Left forelimb (tissue), 1 donor: ENCODE data around the gene MS4A10.

ENCODE experiments used
- DNase-seq: peaks from one replicate; pipeline ENCODE4 v3.0.0-alpha.2; 2018; ENCODE audit warnings: low spot score

Gene MS4A10

GRCh38 chr11:60765355-60765754 is 19.8 kb upstream of the MS4A10 start:
- DNase-seq, result no peak

GRCh38 chr11:60766547-60766946 is 18.6 kb upstream of the MS4A10 start:
- no peak for DNase-seq

- no peak for DNase-seq
These were observed 17.7 kb upstream of the MS4A10 start for GRCh38 chr11:60767388-60767811.

- no peak for DNase-seq
These were observed 16.9 kb upstream of the MS4A10 start for GRCh38 chr11:60768202-60768601.

GRCh38 chr11:60769273-60769672 is 15.9 kb upstream of the MS4A10 start:
- no peak for DNase-seq

GRCh38 chr11:60769811-60770210 is 15.3 kb upstream of the MS4A10 start:
- no peak for DNase-seq

GRCh38 chr11:60771146-60771545 is 14.0 kb upstream of the MS4A10 start:
- DNase-seq, result no peak

GRCh38 chr11:60771879-60772525 is 13.1 kb upstream of the MS4A10 start:
- DNase-seq, result no peak

GRCh38 chr11:60772666-60773065 is 12.5 kb upstream of the MS4A10 start:
- DNase-seq, result no peak

- no peak for DNase-seq
These were observed 10.4 kb upstream of the MS4A10 start for GRCh38 chr11:60774726-60775125.

GRCh38 chr11:60775420-60775961 is 9.6 kb upstream of the MS4A10 start:
- peak; percentile 85 for DNase-seq

GRCh38 chr11:60776167-60776566 is 9.0 kb upstream of the MS4A10 start:
- DNase-seq, result no peak

- DNase-seq, result no peak
These were observed 8.0 kb upstream of the MS4A10 start for GRCh38 chr11:60777106-60777505.

- DNase-seq, result no peak
These were observed 7.6 kb upstream of the MS4A10 start for GRCh38 chr11:60777572-60777971.

- DNase-seq, result no peak
These were observed 5.1 kb upstream of the MS4A10 start for GRCh38 chr11:60780065-60780464.

GRCh38 chr11:60780774-60781173 is 4.4 kb upstream of the MS4A10 start:
- DNase-seq, result no peak

- DNase-seq, result no peak
These were observed 3.7 kb upstream of the MS4A10 start for GRCh38 chr11:60781286-60781980.

GRCh38 chr11:60781981-60782316 is 3.2 kb upstream of the MS4A10 start:
- no peak for DNase-seq

- DNase-seq, result no peak
These were observed 2.6 kb upstream of the MS4A10 start for GRCh38 chr11:60782393-60783140.

- no peak for DNase-seq
These were observed 2.0 kb upstream of the MS4A10 start for GRCh38 chr11:60783141-60783484.

- DNase-seq, result no peak
These were observed 1.2 kb upstream of the MS4A10 start for GRCh38 chr11:60783911-60784310.

- DNase-seq, result no peak
These were observed 751 bp downstream of the MS4A10 start for GRCh38 chr11:60785806-60786361.
